Stimulated activated CD8-positive, alpha-beta memory T cell treated with anti-CD3 and anti-CD28 coated beads, Interleukin-15, amount 100 ng/mL, for 1 hour (primary cell): ENCODE measurements around the gene ARL6IP4.
A peak's percentile ranks its signal among the peaks of the same experiment; 100 is the strongest.
"Not testable (repeated sequence)": the region's sequence is repeated elsewhere in the genome, so short reads cannot be mapped to it uniquely, and the experiment has no call there.

Experiments used
- DNase-seq: peaks from one replicate; pipeline ENCODE4 v3.0.0-alpha.2; 2020; ENCODE audit warnings: low read depth

The ARL6IP4 gene

DNA sequence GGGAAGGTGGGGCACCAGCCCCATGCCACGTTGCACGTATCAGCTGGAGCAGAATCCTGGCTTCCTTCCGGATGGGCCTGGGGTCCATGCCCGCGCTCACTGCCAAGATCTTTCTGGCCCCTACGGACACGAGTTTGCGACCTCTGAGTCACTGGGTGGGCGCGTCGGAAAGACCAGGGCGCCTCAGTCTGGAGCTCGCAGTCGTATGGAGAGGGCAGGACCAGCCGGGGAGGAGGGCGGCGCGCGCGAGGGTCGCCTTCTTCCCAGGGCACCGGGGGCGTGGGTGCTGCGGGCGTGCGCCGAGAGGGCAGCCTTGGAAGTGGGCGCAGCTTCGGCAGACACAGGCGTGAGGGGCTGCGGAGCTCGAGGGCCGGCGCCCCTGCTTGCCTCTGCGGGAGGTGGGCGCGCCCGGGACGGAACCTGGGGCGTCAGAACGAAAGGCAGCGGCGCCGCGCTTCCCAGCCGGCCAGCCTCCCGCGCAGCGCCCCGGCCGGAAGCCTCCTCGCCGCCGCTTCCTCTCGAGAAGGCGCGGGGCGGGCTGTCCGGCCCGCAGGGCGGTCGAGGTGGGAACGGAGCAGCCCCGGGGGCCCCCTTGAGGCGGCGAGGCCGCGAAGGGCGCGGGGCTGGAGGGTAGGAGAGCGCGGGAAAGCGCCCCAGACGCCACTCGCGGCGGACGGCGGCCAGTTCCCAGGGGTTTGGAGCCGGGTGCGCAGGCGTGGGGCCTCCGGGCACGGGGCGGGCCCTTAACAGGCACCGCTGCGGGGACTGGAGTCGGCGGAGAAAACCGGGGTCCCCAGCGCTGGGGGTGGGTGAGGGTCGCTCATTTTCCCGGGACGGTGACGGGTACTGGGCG is at the start of gene ARL6IP4:
Gene ARL6IP4 (plus strand): TSS at position 499 of the 853 bp plus-strand sequence. CDS start 459 bp downstream, outside the sequence.
- DNase-seq, result peak; percentile 27

GRCh38 chr12:122932207-122932606 is 48.3 kb upstream of the ARL6IP4 start:
- DNase-seq, result no peak

DNA sequence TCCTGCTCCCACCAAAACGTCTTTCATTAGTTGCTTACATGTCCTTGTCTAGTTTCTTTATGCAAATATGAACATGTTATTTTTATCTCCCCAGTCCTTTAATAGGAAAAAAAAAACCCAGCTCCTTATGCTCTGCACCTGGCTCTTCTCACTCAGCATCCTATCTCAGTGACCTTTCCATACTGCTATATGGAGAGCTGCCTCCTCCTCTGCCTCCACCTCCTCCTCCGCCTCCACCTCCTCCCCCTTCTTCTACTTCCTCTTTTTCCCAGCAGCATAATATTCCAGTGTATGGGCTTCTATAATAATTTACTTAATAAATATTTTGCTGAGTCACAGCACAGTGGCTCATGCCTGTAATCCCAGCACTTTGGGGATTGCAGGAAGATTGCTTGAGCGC is 45.8 kb upstream of the ARL6IP4 start:
- DNase-seq, result no peak

GRCh38 chr12:122935318-122935717 is 45.2 kb upstream of the ARL6IP4 start:
- no peak for DNase-seq

DNA sequence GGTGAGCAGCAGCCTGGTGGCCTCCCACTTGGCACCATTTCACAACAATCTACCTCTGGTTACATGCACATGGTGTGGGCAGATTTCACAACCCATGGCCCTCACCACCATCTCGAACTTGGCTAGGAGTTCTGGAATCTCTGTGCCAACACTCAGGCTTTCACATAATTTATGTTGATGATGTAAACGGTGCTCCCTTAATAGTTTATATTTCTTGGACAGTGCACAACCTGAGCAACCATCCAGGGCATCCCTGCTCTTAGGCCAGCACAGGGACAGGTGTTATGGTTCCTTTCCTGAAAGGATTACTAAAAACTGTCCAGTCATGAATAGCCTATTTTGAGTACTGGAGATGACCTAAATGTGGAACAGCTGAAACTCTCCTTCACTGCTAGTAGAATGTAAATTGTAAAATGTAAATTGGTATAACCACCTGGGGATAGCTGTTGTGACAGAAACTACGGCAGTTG is 42.8 kb upstream of the ARL6IP4 start:
- no peak for DNase-seq

- no peak for DNase-seq
Observed at GRCh38 chr12:122939125-122939524, 41.4 kb upstream of the ARL6IP4 start.

- not testable (repeated sequence) for DNase-seq
Observed at GRCh38 chr12:122941351-122941750, 39.1 kb upstream of the ARL6IP4 start.

DNA sequence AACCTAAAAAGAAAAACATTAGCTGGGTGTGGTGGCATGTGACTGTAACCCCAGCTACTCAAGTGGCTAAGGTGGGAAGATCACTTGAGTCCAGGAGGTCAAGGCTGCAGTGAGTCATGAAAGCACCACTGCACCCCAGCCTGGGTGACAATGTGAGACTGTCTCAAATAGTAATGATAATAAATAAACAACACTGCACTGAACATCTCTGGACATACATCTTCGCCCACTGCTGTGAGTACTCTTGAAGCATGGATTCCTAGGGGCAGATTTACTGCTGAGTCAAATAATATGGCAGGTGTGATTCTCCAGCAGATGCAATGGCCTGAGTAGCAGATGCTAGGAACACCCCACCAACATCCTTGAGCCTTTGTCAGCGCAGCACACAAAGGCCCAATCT is 37.8 kb upstream of the ARL6IP4 start:
- no peak for DNase-seq

- no peak for DNase-seq
Observed at GRCh38 chr12:122943196-122943595, 37.3 kb upstream of the ARL6IP4 start.

- no peak for DNase-seq
Observed at GRCh38 chr12:122944605-122945592, 35.6 kb upstream of the ARL6IP4 start.

DNA sequence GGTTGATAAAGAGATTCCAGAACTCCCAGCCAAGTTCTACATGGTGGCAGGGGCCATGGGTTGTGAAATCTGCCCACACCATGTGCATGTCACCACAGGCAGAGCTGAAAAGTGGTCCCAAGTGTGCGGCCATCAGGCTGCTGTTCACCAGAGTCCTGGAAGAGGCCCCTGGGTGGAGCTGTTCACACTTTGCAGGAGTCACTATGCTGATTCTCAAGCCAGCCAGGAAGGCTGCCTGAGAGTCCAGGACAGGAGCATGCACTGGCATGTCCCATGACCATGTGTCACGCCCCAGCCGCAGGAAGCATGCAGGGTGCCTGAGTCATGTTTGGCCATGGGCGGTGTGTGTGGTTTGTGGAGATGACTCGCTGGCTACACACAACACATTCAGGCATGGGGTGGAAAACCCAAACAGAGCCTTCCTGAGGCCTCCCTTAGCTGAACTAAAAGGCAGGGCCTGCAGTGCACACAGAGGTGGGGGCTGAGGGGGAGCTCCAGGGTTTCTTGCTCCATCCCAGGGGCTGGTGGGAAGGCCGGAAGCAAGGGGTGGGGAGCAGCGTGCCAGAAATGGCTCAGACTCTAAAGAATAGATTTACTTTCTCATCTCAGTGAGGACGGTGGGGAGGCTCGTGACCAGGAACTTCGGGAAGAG is 33.7 kb upstream of the ARL6IP4 start:
- peak; percentile 46 for DNase-seq

DNA sequence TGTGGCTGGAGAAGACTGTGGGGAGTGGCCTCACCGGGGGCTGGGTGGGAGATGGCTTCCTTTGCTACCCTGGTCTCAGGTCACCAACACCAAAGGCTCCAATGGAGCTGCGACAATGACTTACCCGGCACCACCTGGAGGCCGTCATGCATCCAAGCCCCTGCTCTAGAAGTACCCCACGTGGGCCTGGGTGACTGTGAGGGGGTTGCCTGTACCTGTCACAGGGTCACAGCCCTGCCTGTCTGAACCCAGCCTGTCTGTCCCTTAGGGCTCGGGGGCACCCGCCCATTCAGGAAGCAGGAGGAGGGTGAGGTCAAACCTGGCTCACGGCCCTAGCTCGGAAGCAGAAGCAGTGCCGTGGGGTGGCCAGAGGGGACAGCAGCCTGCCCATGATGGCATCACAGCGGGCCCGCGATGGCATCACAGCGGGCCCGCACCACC is 33.1 kb upstream of the ARL6IP4 start:
- DNase-seq, result no peak

- DNase-seq, result no peak
Observed at GRCh38 chr12:122948605-122949004, 31.9 kb upstream of the ARL6IP4 start.

DNA sequence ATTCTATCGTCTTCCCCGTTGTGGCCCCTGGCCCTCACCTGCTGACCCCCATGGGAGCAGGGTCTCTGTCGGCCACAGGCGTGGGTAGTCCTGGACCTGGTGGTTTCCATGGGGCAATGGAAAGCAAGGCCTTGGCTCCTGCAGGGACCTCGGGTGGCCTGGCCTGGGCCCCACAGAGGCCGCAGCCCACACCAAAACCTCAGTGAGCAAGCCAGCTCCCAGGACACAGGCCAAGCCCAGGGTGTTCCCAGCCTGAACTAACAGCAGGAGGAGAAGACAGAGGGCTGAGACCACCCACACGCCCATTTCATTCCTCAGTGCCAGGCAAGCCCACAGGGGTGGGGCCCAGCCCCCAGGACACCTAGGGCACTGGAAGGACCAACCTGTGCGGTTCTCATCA is 31.1 kb upstream of the ARL6IP4 start:
- no peak for DNase-seq

- no peak for DNase-seq
Observed at GRCh38 chr12:122949816-122950675, 30.4 kb upstream of the ARL6IP4 start.

DNA sequence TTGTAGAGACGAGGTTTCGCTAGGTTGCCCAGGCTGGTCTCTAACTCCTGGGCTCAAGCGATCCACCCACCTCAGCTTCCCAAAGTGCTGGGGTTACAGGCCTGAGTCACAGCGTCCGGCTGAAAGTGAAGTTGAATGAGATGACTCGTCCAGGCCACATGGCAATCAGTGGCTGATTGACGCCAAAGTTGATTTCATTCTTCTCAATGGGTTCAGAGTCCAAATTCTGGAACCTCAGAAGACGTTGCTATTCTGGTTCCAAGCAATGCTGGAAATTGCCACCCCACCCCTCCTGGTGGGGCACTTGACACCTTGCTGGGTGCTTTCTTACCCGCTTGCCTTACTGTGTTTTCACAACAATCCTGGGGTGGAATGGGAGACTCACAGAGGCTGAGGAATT is 29.1 kb upstream of the ARL6IP4 start:
- DNase-seq, result no peak

- peak; percentile 56 for DNase-seq
Observed at GRCh38 chr12:122951979-122952892, 28.2 kb upstream of the ARL6IP4 start.

DNA sequence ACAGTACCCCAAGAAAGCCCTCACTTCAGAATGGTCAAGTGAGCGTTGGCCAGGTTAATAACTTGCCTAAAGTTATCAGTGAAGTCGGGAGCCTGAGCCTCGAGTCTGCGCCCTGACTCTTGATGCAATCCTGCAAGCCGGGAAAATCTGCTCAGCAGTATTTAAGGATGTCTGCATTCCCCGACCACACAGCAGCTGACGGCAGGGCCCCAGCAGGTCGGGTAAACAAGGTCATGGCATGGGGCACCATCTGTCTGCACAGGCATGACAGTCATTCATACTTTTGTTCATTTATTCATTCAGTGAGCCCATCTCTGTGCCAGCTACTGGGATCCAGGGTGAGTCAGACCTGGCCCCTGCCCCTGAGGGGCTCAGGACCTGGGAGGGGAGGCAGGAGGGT is 25.3 kb upstream of the ARL6IP4 start:
- no peak for DNase-seq

DNA sequence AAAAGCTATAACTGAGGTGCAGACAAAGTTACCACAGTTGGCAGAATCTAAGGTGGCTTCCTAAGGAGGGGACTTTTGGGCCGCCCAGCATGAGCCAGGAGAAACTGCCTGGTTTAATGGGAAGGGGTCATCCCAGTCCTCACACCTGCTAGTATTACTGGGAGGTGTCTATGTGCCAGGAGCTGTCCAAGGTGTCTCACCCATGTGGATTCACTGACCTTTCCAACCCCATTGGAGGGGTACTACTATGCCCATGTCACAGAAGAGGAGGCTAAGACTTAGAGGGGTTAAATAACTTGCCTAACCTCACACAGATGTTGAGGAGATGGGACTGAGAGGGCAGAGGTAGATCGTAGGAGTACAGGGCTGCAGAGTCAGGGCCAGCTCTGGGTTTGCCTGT is 24.4 kb upstream of the ARL6IP4 start:
- no peak for DNase-seq
